GM21576 (cell line): ENCODE data around the gene GLP1R.

ENCODE experiments used
- ATAC-seq: cut with Tn5 transposase; IDR thresholded peaks from one replicate; pipeline ENCODE4 v1.9.1; 2021; ENCODE audit warnings: mild to moderate bottlenecking, moderate library complexity; ENCODE audit not compliant: unreplicated experiment

GLP1R gene

DNA sequence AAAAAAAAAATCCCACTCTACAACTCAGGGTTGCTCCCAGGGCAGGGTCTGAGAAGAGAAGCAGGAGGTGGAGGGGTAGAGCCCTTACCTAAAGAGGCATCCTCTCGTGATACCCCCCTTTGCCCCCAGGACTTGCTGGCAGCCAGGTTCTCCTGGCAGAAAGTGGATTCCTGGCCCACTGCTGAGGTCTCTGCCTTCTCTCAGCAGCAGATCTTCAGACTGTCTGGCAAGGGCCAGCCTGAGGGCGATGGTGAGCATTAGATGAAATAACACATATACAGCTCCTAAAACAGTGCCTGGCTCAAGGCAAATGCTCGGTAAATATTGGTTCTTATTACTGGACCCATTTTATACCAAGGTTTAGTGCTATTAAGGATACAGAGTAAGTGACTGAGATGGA lies 4.8 kb upstream of the GLP1R start:
- ATAC-seq: no peak

DNA sequence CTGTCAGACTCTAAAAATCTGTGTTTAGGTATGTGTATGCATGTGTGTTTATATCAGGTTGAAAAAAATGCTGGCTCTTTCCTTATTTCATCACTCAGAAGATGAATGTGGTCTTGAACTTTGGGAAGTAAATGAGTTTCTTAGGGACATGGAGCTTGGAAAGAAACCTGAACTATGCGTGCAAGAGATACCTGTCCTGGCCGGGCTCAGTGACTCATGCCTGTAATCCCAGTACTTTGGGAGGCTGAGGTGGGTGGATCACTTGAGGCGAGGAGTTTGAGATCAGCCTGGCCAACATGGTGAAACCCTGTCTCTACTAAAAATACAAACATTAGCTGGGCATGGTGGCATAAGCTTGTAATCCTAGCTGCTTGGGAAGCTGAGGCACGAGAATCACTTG lies 4.4 kb upstream of the GLP1R start:
- ATAC-seq: no peak

DNA sequence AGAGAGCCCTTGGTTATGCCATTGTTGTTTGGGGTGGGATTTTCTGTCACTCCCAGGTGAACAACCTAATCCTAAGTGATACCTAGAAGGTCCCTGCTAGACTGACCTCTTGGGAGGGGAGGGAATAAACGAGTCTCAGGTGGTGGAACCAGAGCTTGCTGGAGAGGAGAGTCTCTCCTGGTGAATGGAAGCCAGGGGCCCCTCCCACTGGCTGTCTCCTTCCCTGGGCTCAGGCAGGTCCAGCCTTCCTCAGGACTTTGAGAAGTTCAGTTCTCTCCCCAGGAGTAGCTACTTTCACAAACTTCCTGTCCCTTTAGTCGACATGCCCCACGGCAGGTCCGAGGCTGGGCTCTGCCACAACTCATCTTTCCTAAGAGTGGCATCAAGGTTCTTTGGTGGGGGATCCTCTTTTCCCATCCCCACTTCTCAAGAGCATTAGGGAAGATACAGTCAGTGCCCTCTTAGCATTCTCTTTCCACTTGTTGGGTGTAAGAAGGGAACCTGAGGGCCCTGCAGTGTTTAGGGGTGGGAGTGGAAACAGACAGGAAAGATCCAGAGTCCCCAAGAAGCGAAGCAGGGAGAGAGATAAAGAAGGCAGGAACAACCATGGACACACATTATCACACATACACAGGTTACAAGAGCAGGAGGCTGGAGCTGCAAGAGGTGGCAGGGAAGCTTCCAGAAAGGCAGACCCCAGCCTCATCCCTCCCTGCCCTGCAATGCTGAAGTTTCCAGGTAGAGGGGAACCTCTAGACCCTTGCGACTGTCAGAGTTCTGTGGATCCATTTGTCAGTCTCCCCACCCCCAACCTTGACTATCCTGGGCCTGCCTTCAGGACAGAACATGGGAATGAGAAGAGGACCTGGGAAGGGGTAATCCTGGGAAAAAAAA lies 900 bp upstream of the GLP1R start:
- ATAC-seq: no peak

DNA sequence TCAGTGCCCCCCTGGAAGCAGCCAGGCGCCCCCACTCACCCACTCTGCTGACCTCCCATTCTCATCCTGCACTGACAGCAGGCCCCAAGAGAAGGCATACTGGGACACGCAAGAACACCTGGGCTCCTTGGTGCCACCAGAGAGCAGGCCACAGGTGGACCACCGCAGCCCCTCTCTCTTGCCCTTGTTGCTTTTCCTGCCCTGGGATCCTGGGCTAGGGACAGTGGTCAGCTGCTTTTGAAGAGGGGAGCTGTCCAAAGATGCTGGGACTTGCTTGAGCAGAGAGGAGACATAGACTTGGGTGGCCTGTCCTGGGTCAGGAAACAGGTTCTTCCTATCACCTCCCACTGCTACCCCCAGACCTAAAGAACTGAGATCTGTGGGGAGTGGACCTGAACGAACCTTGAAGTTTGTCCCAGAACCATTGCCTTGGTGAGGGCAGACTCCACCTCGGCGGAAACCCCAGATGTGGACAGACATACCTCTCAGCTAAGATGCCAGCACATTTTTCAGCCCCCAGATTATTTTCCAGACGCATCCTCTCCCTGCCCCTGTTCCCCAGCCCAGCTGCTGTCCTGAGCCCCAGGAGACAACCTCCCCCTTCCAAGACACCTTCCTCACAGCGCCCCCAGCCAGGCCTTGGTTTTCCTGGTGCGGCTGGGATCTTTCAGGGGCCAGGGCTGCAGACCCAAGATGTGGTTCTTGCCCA lies 1.1 kb downstream of the GLP1R start:
- no peak for ATAC-seq

DNA sequence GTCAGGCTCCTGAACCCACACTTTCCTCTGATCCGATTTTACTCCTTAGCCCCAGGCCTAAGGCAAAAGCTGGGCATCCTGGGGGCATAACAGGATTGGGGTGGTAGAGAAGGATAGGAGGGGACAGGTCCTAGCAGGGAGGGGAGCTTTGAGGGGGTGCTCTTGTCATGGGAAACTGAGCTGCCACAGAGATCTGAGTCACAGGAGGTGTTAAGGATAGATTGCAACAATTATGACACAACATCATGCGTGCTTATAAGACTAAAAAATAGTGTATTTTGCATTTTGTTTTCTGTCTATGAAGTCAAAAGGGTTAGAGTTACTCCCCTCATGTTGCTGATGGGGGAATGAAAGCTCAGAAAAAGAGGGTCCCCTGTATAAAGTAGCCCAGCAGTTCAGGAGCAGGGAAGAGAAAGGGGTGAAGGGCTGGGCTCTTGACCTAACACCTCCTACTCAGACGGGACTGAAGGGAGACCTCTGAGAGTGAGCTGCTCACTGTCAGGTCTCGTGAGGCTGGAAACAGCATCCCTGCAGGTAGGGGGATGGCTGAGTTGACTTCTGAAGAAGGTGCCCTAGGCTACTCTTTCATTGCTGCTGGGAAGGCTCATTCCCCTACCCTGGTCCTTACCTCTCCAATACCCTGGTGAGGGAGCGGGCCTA lies 2.0 kb downstream of the GLP1R start:
- no peak for ATAC-seq

- no peak for ATAC-seq
Measured at GRCh38 chr6:39051399-39052122, 3.0 kb downstream of the GLP1R start.

DNA sequence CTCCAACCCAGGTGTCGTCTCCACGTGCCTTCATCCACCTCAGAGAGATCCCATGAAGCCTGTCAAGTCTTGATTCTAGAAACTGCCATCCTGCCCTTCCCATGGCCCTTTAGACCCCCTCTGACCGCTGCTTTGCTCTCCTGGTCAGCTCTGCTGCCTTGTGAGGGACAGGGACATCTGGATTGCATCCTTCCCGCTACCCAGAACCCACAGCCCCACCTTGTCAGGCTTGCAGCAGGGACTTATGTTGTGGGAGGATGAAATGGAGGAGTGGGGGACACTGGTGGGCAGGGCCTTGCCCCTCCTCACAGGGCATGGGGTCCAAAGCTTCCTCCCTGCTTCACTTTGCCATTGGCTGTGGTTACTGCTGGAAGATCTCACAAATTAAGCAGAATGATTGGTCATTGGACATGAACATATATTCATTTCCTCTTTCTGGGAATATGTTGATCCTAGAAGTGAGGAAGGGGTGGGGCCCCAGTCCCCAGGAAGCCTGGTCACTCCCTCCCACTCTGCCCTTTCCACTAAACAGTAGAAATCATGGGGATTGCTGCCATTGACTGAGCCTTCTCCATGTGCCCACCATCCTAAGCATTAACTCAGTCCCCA lies 4.5 kb downstream of the GLP1R start:
- ATAC-seq: no peak

- no peak for ATAC-seq
Measured at GRCh38 chr6:39053854-39054576, 5.4 kb downstream of the GLP1R start.

DNA sequence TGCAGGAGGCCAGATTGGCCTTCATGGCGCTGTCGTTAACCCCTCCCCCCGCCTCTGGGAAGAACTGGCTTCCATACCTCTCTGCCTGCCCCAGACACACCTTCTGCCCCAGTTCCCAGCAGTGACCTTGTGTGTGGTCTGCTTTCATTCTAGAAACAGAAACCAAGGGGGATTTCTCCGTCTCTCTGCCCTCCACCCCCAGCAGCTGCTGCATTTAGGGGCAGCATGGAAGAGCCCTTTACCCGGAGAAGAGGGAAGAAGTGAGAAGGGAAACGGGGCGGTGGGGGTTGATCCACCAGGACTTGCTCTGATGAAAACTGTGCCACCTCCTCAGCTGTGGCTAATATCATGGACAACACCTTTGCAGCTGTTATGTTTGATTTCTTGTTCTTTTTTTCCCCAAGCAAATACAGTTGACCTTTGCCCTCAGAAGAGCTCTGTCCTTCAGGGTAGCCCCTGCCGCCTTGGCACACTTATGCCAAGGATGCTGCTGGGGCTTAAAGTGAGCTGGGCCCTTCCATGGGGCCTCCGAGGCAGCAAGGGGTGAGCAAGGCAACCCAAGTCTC lies 6.1 kb downstream of the GLP1R start:
- ATAC-seq: no peak

DNA sequence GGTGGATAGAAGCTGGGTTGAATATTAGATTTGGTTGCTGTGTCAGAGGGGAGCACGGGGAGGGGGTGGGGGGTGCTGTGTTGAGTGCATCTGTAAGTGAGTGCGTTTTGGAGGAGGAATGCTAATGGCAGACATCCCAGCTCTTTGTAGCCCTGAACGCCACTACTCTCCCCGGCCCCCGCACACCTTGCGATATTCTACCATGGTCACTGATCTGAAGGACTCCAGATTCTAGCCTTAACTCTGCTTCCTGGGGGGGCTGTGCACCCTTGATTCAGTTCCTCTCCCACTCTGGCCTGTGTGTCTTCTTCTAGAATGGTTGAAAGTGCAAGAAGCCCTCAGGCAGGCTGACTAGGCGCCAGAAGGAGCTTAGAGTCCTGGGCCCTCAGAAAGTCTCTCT lies 7.1 kb downstream of the GLP1R start:
- no peak for ATAC-seq

DNA sequence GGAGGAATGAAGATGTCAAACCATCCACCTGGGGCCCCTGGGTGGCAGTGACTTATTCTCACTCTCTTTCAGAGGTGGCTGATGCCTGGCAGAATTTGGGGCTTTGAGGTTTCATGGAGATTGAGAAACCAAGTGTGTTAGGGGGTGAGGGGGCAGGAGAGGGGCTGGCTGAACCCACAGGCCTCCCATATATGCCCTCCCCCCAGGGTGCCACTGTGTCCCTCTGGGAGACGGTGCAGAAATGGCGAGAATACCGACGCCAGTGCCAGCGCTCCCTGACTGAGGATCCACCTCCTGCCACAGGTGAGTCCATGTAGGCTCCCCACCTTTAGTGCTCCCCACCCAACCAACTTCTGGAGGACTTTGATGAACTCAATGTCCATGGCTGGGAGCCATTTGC lies 7.6 kb downstream of the GLP1R start:
- ATAC-seq: no peak

DNA sequence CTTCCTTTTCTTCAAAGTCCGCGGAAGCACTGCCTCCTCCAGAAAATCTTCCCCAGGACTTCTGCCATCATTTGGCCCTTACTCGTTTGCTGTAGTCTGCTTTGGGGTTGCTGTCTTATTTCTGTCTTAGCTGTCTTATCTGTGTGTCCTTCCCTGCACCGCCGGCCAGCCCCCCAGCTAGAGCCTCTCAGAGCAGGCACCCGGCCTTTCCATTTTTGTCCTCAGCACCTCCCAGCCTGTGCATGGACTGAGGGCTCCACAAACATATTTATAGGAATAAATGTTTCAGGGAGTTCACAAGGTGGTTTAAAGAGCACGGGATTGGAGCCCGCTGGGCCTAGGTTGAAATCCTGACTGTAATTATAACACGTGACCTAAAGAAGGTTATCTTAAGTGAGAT lies 8.1 kb downstream of the GLP1R start:
- ATAC-seq: no peak

DNA sequence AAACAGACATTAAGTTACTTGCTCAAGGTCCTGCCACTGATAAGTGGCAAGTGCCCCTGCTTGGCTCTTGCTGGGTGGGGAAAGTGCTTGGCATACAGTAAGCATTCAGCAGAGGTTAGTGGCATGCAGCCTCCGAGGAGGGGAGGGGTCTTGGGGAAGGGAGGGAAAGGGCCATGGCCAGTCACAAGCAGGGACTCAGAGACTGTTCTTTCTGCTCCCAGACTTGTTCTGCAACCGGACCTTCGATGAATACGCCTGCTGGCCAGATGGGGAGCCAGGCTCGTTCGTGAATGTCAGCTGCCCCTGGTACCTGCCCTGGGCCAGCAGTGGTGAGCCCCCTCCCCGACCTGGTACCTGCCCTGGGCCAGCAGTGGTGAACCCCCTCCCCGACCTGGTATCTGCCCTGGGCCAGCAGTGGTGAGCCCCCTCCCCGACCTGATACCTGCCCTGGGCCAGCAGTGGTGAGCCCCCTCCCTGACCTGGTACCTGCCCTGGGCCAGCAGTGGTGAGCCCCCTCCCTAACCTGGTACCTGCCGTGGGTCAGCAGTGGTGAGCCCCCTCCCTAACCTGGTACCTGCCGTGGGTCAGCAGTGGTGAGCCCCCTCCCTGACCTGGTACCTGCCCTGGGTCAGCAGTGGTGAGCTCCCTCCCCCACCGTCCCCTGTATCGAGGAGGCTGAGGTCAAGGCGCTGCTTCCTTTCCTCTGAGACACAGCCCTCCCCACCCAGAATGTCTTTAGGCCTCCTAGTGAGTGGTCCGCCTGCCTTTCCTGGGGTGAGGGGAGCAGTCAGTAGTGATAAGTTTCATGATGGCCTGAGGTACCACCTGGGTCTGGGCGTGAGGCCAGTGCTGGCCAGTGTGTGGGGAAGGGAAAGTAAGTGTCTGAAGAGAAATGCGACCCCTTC lies 8.9 kb downstream of the GLP1R start:
- no peak for ATAC-seq

DNA sequence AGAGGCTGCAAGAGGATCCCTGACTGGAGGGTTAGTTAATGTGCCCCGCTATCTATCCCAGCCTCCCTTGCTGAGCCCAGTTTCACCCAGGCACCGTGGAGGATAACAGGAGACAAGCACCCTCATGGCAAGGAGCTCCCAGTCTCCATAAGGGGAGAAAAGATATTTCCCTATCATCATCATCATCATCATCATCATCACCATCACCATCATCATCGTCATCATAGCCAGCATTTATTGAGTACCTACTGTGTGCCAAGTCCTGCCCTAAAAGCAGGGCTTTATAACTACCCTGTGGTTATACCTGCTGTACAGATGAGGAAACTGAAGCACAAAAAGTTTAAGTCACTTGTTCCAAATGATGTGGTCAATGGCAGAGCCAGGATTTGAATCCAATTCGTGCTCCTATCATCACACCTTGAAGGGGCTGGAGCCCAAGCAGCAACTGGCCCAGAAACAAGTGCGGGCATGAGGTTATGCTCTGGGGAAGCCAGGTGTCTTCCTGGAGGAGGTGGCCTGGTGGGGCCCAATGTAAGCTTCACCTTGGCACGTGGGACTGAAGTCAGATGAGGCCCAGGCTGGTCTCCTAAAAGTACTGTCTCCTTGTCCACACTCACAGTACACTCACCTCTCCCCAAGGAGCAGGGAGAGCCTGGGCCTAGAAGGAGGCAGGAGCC lies 10.0 kb downstream of the GLP1R start:
- ATAC-seq: no peak

DNA sequence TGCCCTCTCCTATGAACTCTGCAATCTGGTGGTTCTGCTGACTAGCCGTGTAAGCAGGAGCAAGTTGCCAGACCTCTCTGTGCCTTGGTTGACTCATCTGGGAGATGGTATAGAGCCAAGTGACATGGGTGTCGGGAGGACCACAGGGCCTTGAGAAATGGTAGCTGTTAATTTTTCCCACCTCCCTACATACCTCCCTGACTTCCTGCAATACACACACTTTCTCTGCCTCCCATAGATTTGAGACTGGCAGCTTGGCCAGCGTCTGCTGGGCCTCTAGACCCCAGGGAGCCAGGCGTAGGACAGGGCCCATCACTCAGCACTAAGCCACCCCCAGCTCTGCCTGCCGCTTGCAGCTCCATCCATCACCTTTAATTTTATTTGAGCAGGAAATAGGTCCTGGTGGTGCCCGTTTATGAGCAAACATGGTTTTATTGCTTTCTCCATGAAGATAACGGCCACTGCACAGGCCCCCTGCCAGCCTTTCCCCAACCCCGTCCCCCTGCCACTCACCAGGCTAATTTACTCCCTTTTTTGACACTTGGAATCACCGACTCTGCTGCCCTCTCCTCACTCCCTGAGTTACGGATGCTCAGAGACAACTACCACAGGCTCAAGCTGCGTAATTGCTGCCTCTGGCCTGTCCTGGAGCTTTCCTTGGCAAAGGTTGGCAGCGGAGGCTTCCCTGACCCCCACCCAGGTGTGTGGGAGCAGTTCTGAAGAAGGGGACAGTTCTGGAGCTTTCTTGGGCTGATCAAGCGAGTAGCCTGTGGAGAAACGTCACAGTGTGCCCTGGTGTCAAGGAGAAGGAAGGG lies 11.1 kb downstream of the GLP1R start:
- no peak for ATAC-seq

DNA sequence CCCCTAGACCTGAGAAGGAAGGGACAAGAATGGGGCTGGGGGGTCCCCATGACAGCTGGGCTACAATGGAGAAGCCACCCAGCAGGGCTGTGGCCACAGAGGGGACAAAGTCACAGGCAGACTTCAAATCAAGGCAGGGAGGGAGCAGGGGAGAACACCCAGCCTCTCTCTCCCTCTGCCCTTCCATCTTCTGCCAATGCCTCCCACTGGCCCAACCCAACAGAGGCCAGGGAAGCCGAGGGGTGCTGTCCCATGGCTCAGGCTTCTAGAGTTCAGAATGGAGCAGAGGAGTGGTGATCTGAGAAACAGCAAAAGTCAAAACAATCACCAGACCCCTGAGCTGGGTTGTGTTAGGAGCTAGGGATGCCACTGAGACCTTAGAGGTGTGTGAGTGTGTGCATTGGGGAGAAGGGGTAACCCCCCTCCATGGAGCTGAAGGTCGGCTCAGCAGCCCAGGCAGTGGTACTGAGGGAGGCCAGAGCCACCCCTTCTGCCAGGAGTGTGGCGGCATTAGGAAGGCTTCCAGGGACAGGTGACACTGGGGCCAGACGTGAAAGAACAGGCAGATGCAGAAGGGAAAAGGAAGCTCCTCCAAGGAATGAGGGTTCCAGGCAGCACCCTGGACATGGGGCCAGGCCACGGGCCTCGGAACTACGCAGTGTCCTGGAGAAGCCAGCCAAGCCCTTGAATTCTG lies 12.0 kb downstream of the GLP1R start:
- no peak for ATAC-seq

DNA sequence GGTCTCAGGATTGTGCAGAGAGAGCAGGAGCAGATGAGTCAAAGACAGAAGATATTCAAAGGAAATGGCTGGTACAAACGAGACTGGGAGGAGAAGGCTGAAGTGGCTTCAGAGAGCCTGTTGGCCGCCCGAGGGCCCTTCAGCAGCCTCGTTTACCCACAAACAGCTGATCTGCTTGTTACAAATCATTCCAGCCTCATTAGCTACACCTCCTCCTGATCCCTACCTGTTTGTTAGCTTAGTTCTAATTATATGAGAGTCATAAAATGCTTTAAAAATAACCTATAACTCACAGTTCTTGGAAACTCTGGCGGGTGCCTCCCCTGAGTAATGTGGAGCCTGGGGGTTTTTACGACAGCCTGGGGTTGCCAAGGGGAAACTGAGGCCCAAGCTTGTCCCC lies 12.6 kb downstream of the GLP1R start:
- ATAC-seq: no peak
